ENCODE data around the gene NIT1.

NIT1 gene

GRCh38 chr1:161083748-161084596 lies 33.9 kb upstream of the NIT1 start:
- no peak for DNase-seq (ENCODE audit: low read depth)

GRCh38 chr1:161084597-161084988 lies 33.3 kb upstream of the NIT1 start:
- DNase-seq (ENCODE audit: low read depth), result no peak

- DNase-seq (ENCODE audit: low read depth), result no peak
These were observed 32.7 kb upstream of the NIT1 start for GRCh38 chr1:161085165-161085564.

GRCh38 chr1:161086457-161086856 lies 31.4 kb upstream of the NIT1 start:
- DNase-seq (ENCODE audit: low read depth), result no peak

- DNase-seq (ENCODE audit: low read depth), result no peak
These were observed 29.3 kb upstream of the NIT1 start for GRCh38 chr1:161088587-161089110.

- no peak for DNase-seq (ENCODE audit: low read depth)
These were observed 28.5 kb upstream of the NIT1 start, which contains the start of gene NECTIN4 for GRCh38 chr1:161089251-161089924. Gene NECTIN4, minus strand, starts transcription at chr1:161089558. Its CDS starts 262 bp downstream, at chr1:161089296.

GRCh38 chr1:161089938-161090337 lies 28.0 kb upstream of the NIT1 start:
- no peak for DNase-seq (ENCODE audit: low read depth)

GRCh38 chr1:161090617-161091016 lies 27.3 kb upstream of the NIT1 start:
- no peak for DNase-seq (ENCODE audit: low read depth)

- DNase-seq (ENCODE audit: low read depth), result no peak
These were observed 26.8 kb upstream of the NIT1 start for GRCh38 chr1:161091093-161091492.

GRCh38 chr1:161091796-161092507 lies 26.0 kb upstream of the NIT1 start:
- DNase-seq (ENCODE audit: low read depth), result no peak

GRCh38 chr1:161092621-161093028 lies 25.3 kb upstream of the NIT1 start:
- no peak for DNase-seq (ENCODE audit: low read depth)

GRCh38 chr1:161094481-161094880 lies 23.4 kb upstream of the NIT1 start:
- no peak for DNase-seq (ENCODE audit: low read depth)

GRCh38 chr1:161095230-161095629 lies 22.7 kb upstream of the NIT1 start:
- DNase-seq (ENCODE audit: low read depth), result no peak

- DNase-seq (ENCODE audit: low read depth), result no peak
These were observed 21.9 kb upstream of the NIT1 start for GRCh38 chr1:161096015-161096414.

- DNase-seq (ENCODE audit: low read depth), result no peak
These were observed 21.4 kb upstream of the NIT1 start for GRCh38 chr1:161096530-161096929.

GRCh38 chr1:161098210-161099068 lies 19.5 kb upstream of the NIT1 start, which contains the start of gene KLHDC9:
Gene KLHDC9, plus strand, starts transcription at chr1:161098361. Its CDS starts 175 bp downstream, at chr1:161098536.
- no peak for DNase-seq (ENCODE audit: low read depth)

- no peak for DNase-seq (ENCODE audit: low read depth)
These were observed 18.7 kb upstream of the NIT1 start for GRCh38 chr1:161099090-161099802.

GRCh38 chr1:161100556-161100955 lies 17.3 kb upstream of the NIT1 start:
- no peak for DNase-seq (ENCODE audit: low read depth)

GRCh38 chr1:161106431-161106830 lies 11.5 kb upstream of the NIT1 start:
- no peak for DNase-seq (ENCODE audit: low read depth)

- DNase-seq (ENCODE audit: low read depth), result no peak
These were observed 6.8 kb upstream of the NIT1 start for GRCh38 chr1:161111117-161111516.

GRCh38 chr1:161111527-161111926 lies 6.4 kb upstream of the NIT1 start:
- no peak for DNase-seq (ENCODE audit: low read depth)
